GM23338 (cell line): ENCODE measurements around the gene CHD2. TPM values are rescaled to one million over a fixed set of nuclear protein-coding genes. Genes with fewer than 3 reads are reported as not detected.

ENCODE experiments used
- ATAC-seq: fragments of 200-7000 bp; cut with Tn5 transposase; 3 replicates; pipeline ENCODE4 v1.9.1; 2020
- DNase-seq: peaks from one replicate; pipeline ENCODE4 v3.0.0-alpha.2; 2015; ENCODE audit warnings: low spot score
- H2AFZ ChIP-seq: fragments of 200-600 bp; sonication (generic); 2 replicates; pipeline ENCODE4 v1.8.0; 2016; ENCODE audit warnings: antibody characterized with exemption, mild to moderate bottlenecking, moderate library complexity
- H3F3A ChIP-seq: fragments of 200-600 bp; sonication (generic); replicated peaks from 2 replicates; pipeline ENCODE4 v1.8.0; 2017; ENCODE audit warnings: antibody characterized with exemption, mixed run types, low read depth
- H3K27ac ChIP-seq: fragments of 200-600 bp; sonication (generic); 2 replicates; pipeline ENCODE4 v1.6.1; 2016; ENCODE audit warnings: low read depth
- H3K27me3 ChIP-seq: fragments of 200-600 bp; sonication (generic); 2 replicates; pipeline ENCODE4 v1.8.0; 2016; ENCODE audit warnings: mild to moderate bottlenecking, mixed run types, moderate library complexity; ENCODE audit not compliant: insufficient read depth
- H3K36me3 ChIP-seq: fragments of 200-600 bp; sonication (generic); 2 replicates; pipeline ENCODE4 v1.8.0; 2016; ENCODE audit warnings: mild to moderate bottlenecking; ENCODE audit not compliant: insufficient read depth
- H3K4me1 ChIP-seq: fragments of 200-600 bp; sonication (generic); 2 replicates; pipeline ENCODE4 v1.8.0; 2016; ENCODE audit warnings: mild to moderate bottlenecking, moderate library complexity; ENCODE audit not compliant: insufficient read depth
- H3K4me2 ChIP-seq: fragments of 200-600 bp; sonication (generic); 2 replicates; pipeline ENCODE4 v1.7.1; 2017; ENCODE audit warnings: mixed run types
- H3K4me3 ChIP-seq: fragments of 200-600 bp; sonication (generic); 2 replicates; pipeline ENCODE4 v1.6.1; 2016; ENCODE audit warnings: mixed run types
- H3K79me2 ChIP-seq: fragments of 200-600 bp; sonication (generic); replicated peaks from 2 replicates; pipeline ENCODE4 v1.8.0; 2017; ENCODE audit warnings: mild to moderate bottlenecking; ENCODE audit not compliant: insufficient read depth
- H3K9me2 ChIP-seq: fragments of 200-600 bp; sonication (generic); 2 replicates; pipeline ENCODE4 v1.8.0; 2017; ENCODE audit not compliant: insufficient read depth
- H4K20me1 ChIP-seq: fragments of 200-600 bp; sonication (generic); replicated peaks from 2 replicates; pipeline ENCODE4 v1.8.0; 2017; ENCODE audit warnings: mild to moderate bottlenecking; ENCODE audit not compliant: insufficient read depth
- H3K27ac Mint-ChIP-seq: 2 replicates; pipeline ENCODE4 v1.8.0; 2020; ENCODE audit warnings: inconsistent platforms, mild to moderate bottlenecking, moderate library complexity, mixed read lengths
- H3K27me3 Mint-ChIP-seq: 3 replicates; pipeline ENCODE4 v1.8.0; 2022; ENCODE audit warnings: low read depth, mild to moderate bottlenecking, moderate library complexity, mixed read lengths, inconsistent platforms; ENCODE audit not compliant: insufficient read depth, poor library complexity
- H3K36me3 Mint-ChIP-seq: 3 replicates; pipeline ENCODE4 v1.8.0; 2021; ENCODE audit warnings: low read depth, mild to moderate bottlenecking, inconsistent platforms, moderate library complexity, mixed read lengths
- H3K4me1 Mint-ChIP-seq: 3 replicates; pipeline ENCODE4 v1.8.0; 2020; ENCODE audit warnings: mild to moderate bottlenecking, inconsistent platforms, mixed read lengths
- H3K4me3 Mint-ChIP-seq: 3 replicates; pipeline ENCODE4 v1.8.0; 2021; ENCODE audit warnings: moderate library complexity, mild to moderate bottlenecking, inconsistent platforms, mixed read lengths
- H3K9me3 Mint-ChIP-seq: 3 replicates; pipeline ENCODE4 v1.8.0; 2020; ENCODE audit warnings: moderate library complexity, mild to moderate bottlenecking, inconsistent platforms, mixed read lengths
- EZH2phosphoT487 ChIP-seq: fragments of 200-600 bp; sonication (generic); IDR thresholded peaks from one replicate; pipeline ENCODE4 v1.8.1; 2018; ENCODE audit warnings: antibody characterized with exemption; ENCODE audit not compliant: unreplicated experiment
- JUNB ChIP-seq: IDR thresholded peaks from one replicate; pipeline ENCODE4 v1.6.1; 2016; ENCODE audit warnings: antibody characterized with exemption; ENCODE audit not compliant: unreplicated experiment
- NANOG ChIP-seq: IDR thresholded peaks from 2 replicates; pipeline ENCODE4 v1.6.1; 2016; ENCODE audit warnings: antibody characterized with exemption, borderline replicate concordance
- POLR2AphosphoS5 ChIP-seq: IDR thresholded peaks from 2 replicates; pipeline ENCODE4 v1.6.1; 2016; ENCODE audit warnings: antibody characterized with exemption, low read depth
- ZNF331 ChIP-seq: fragments of 250-450 bp; sonication (Bioruptor Pico); IDR thresholded peaks from 2 replicates; pipeline ENCODE4 v1.5.0; 2020; ENCODE audit warnings: low read depth, mild to moderate bottlenecking, moderate library complexity
- polyA plus RNA-seq: library from polyadenylated mRNA; unstranded; fragments of >200 nt; fragmentation: Nextera tagmentation; extraction: Ambion mirVana; gene quantifications from 2 replicates; pipeline ENCODE4 v1.2.1, GENCODE V29; 2016
- total RNA-seq: library from RNA; depleted of rRNA; stranded (reverse); fragments of >200 nt; shearing (Covaris generic); gene quantifications from 2 replicates; pipeline ENCODE4 v1.2.3, GENCODE V29; 2014
- TF ChIP-seq, protein P1 (sequence below): fragments of 250-450 bp; sonication (Bioruptor Pico); IDR thresholded peaks from 2 replicates; pipeline ENCODE4 v1.5.0; 2020; ENCODE audit warnings: mild to moderate bottlenecking, moderate library complexity
- TF ChIP-seq, protein P2 (sequence below): IDR thresholded peaks from one replicate; pipeline ENCODE4 v1.6.1; 2018; ENCODE audit warnings: antibody characterized with exemption; ENCODE audit not compliant: unreplicated experiment

The CHD2 gene
- total and polyA plus RNA-seq, 2 experiments from 2014 or later, result 119 to 130 TPM

DNA sequence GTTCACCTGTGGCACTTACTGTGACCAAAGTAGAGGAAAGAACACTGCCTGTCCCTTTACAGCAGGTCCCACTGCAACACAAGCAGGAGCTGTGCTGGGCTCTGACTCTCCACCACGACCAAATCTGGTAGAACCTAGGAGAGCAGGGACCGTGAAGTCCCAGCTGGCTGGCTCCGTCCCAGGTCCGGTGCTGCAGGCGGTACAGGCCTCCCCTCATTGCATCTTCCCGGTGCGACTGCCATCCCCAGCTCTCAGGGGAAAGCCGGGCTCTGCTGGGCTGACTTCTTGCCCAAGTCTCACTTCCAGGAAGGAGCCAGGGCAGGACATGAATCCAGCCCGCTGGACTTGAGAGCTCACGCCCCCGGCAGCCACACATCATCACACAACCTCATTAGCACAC is 155.1 kb downstream of the CHD2 start (continued):
- TF ChIP-seq, protein P1, sequence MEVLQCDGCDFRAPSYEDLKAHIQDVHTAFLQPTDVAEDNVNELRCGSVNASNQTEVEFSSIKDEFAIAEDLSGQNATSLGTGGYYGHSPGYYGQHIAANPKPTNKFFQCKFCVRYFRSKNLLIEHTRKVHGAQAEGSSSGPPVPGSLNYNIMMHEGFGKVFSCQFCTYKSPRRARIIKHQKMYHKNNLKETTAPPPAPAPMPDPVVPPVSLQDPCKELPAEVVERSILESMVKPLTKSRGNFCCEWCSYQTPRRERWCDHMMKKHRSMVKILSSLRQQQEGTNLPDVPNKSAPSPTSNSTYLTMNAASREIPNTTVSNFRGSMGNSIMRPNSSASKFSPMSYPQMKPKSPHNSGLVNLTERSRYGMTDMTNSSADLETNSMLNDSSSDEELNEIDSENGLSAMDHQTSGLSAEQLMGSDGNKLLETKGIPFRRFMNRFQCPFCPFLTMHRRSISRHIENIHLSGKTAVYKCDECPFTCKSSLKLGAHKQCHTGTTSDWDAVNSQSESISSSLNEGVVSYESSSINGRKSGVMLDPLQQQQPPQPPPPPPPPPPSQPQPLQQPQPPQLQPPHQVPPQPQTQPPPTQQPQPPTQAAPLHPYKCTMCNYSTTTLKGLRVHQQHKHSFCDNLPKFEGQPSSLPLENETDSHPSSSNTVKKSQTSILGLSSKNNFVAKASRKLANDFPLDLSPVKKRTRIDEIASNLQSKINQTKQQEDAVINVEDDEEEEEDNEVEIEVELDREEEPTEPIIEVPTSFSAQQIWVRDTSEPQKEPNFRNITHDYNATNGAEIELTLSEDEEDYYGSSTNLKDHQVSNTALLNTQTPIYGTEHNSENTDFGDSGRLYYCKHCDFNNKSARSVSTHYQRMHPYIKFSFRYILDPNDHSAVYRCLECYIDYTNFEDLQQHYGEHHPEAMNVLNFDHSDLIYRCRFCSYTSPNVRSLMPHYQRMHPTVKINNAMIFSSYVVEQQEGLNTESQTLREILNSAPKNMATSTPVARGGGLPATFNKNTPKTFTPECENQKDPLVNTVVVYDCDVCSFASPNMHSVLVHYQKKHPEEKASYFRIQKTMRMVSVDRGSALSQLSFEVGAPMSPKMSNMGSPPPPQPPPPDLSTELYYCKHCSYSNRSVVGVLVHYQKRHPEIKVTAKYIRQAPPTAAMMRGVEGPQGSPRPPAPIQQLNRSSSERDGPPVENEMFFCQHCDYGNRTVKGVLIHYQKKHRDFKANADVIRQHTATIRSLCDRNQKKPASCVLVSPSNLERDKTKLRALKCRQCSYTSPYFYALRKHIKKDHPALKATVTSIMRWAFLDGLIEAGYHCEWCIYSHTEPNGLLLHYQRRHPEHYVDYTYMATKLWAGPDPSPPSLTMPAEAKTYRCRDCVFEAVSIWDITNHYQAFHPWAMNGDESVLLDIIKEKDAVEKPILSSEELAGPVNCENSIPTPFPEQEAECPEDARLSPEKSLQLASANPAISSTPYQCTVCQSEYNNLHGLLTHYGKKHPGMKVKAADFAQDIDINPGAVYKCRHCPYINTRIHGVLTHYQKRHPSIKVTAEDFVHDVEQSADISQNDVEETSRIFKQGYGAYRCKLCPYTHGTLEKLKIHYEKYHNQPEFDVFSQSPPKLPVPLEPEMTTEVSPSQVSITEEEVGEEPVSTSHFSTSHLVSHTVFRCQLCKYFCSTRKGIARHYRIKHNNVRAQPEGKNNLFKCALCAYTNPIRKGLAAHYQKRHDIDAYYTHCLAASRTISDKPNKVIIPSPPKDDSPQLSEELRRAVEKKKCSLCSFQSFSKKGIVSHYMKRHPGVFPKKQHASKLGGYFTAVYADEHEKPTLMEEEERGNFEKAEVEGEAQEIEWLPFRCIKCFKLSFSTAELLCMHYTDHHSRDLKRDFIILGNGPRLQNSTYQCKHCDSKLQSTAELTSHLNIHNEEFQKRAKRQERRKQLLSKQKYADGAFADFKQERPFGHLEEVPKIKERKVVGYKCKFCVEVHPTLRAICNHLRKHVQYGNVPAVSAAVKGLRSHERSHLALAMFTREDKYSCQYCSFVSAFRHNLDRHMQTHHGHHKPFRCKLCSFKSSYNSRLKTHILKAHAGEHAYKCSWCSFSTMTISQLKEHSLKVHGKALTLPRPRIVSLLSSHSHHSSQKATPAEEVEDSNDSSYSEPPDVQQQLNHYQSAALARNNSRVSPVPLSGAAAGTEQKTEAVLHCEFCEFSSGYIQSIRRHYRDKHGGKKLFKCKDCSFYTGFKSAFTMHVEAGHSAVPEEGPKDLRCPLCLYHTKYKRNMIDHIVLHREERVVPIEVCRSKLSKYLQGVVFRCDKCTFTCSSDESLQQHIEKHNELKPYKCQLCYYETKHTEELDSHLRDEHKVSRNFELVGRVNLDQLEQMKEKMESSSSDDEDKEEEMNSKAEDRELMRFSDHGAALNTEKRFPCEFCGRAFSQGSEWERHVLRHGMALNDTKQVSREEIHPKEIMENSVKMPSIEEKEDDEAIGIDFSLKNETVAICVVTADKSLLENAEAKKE, result no peak
- TF ChIP-seq JUNB (no peak), ZNF331 (CRISPR knock-in tag) (no peak)

DNA sequence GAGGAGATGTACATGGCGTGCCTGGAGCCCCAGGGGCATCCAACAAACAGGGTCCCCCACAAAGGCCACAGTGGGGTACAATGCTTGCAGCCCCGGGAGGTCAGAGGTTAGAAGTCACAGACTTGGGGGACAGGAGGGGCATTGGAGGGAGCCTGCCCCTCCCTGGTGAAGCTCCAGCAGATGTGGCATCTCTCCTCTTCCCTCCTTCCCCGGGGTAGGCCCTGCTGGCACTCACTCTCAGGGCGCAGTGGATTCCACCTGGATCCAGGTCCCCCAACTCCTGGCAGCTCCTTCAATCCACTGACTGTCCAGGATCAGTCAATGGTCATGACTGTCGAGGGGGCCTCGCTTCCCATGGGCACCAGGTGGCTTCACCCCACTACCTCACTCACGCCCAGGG is 156.7 kb downstream of the CHD2 start:
- Histone ChIP-seq H3K4me2 (no peak overlapping the region), H4K20me1 (peaks cover 4% of the 10 kb centered on the region; the same call in 1 of the 2 replicates), H3K4me1 (peaks cover 23% of the 10 kb centered on the region), H3K9me2 (no peaks in the 10 kb centered on the region), H2AFZ (no peak overlapping the region), H3K4me3 (no peak overlapping the region), H3K27ac (no peak overlapping the region), H3F3A (no peaks in the 10 kb centered on the region), H3K79me2 (peaks cover 69% of the 10 kb centered on the region), H3K36me3 (peaks cover 11% of the 10 kb centered on the region), H3K27me3 (no peaks in the 10 kb centered on the region)
- H3K36me3 Mint-ChIP-seq, result peaks cover 54% of the 10 kb centered on the region
- H3K27ac Mint-ChIP-seq, result no peak overlapping the region
- no peaks in the 10 kb centered on the region for H3K9me3 Mint-ChIP-seq
- TF ChIP-seq, protein P2, sequence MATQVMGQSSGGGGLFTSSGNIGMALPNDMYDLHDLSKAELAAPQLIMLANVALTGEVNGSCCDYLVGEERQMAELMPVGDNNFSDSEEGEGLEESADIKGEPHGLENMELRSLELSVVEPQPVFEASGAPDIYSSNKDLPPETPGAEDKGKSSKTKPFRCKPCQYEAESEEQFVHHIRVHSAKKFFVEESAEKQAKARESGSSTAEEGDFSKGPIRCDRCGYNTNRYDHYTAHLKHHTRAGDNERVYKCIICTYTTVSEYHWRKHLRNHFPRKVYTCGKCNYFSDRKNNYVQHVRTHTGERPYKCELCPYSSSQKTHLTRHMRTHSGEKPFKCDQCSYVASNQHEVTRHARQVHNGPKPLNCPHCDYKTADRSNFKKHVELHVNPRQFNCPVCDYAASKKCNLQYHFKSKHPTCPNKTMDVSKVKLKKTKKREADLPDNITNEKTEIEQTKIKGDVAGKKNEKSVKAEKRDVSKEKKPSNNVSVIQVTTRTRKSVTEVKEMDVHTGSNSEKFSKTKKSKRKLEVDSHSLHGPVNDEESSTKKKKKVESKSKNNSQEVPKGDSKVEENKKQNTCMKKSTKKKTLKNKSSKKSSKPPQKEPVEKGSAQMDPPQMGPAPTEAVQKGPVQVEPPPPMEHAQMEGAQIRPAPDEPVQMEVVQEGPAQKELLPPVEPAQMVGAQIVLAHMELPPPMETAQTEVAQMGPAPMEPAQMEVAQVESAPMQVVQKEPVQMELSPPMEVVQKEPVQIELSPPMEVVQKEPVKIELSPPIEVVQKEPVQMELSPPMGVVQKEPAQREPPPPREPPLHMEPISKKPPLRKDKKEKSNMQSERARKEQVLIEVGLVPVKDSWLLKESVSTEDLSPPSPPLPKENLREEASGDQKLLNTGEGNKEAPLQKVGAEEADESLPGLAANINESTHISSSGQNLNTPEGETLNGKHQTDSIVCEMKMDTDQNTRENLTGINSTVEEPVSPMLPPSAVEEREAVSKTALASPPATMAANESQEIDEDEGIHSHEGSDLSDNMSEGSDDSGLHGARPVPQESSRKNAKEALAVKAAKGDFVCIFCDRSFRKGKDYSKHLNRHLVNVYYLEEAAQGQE, result no peak
- TF ChIP-seq NANOG, result no peak
- no peak for TF ChIP-seq POLR2AphosphoS5
- no peak for TF ChIP-seq EZH2phosphoT487
- TF ChIP-seq ZNF331 (CRISPR knock-in tag), result no peak
- no peak for ATAC-seq
- peaks cover 52% of the 10 kb centered on the region for H3K4me1 Mint-ChIP-seq
- no peak overlapping the region for H3K4me3 Mint-ChIP-seq
- peaks cover 28% of the 10 kb centered on the region for H3K27me3 Mint-ChIP-seq
- no peak for DNase-seq
